ENCODE results near the gene GPR158.

Gene GPR158

DNA sequence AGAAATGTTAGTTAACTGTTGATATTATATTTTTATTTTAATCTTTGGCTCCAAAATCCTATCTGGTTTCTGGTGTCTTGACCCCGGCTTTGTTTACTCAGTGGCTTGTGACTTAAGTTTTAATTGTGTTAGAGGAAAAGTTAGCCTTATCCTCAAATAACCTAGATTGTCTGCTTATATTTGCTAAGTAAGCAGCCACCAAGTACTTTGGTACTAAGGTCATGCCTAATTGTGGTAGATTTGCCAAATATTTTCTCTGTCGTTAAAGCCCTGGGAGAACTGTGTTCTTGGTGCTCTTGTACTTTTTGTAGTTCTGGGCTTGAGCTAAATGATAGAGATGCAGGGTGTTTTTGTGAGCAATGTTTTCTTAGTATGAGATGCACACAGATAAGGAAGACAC is 34.8 kb downstream of the GPR158 start:
- no peak for DNase-seq

DNA sequence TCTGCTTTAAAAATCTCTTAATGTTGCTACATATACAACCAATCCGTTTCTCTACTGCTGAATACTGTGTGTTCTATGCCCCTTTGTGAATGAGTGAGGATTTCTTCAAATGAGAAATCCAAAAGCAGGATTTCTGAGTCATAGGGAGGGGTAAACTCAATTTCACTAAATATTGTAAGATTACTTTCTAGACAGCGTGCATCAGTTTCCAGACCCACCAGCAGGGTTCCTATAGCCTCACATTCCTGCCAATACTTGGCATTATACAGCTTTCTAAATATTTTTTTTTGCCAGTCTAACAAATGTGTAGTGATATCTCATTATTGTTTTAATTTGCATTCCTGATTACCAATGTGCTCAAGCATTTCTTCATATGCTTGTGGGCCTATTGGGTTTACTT is 35.5 kb downstream of the GPR158 start:
- DNase-seq: no peak

DNA sequence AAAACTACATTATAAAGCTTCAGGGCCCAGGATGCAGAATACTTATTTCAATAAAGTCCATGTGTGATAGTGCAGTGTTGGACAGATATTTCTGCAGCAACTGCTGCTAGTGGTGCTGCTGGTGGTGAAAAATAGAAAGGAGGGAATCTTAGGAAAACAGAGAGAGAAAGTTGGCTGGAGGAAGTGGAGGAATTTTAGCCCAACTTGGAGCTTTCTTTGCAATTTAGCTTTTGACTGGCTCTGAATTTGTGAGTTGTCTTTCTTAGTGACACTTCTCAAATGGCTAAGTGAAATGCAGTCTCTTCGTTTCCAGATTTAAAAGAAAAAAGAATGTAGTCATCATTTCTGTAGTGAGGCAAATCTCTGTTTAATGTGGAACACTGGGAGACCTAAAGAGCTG is 45.4 kb downstream of the GPR158 start:
- no peak for DNase-seq

DNA sequence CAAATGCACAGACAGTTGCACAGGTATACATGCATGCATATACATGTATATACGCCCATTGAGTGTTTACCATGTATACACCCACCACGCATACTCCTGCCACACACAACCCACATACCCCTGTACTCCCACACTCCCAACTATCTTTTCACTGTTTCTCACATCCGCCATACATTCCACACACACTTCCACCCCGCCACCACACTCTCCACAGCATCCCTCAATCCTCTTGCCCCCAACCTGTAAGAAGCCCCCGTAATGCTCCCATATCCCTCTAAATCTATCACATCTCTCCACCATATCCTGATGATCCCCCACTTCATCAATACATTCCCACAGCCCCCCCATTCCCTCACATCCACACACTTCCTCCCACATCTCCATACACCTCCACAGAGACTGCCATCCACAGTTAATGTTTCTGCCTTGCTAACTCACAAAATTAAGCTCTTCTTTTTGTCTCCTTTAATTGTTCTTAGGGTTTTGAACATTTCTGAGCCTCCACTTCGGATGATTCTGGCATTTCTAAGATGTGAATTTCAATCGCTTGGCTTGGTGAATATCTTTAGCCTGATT is 47.4 kb downstream of the GPR158 start:
- no peak for DNase-seq

DNA sequence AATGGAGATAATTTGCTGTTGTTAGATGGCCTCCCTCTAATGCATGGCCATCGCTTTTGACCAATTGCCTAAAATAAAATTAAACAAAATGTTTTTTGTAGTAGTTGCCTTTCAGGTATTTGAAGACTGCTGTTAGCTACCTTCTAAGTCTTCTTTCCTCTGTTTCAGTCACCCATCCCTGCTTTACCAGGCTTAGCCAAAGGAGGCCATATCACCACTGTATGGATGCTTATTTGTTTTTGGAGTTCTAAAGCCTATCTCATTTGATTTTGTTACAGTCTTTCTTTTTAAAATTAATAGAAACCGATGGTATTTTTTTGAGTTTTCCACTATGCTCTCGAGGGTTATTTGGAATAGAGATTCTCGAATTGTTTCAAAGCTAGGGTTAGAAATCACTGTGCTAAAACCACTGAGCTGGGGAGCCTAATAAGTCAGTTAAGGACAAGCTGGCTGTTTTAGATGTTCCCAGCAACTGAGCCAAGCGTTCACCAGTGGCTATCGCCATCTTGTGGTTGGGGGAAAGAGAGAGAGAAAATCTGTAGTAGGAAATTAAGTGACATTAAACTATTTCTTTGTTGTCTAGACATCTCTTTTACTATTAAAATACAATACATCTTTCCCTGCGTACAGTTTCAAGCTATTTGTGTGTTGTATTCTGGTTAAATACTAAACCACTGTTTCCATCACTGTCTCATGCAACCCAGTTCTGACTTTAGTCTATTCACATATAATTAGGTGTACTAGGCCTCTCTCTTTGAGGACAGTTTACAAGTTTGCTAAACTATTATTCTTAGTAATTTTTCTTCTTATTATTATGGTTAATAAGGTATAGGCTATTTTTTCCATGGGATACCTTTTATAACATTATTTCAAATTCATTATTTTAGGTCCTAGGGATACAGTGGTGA is 52.2 kb downstream of the GPR158 start:
- DNase-seq: no peak

DNA sequence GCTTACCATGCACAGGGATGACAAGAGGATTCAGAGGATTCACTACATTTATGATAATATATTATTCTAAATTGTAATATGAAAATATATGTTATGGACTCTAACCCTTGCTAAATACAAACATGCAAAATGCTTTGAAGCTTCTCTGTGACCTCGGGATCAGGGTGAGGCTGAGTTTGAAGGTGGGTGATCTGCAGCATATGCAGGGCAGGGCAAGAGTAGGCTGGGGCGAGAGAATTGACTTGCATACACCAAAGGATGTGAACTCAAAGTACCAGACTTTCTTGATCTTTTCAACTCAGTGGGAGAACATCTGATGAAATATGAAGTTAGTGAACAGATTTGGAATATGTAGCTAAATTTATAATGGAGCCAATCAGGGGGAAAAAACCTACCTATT is 57.0 kb downstream of the GPR158 start:
- no peak for DNase-seq

DNA sequence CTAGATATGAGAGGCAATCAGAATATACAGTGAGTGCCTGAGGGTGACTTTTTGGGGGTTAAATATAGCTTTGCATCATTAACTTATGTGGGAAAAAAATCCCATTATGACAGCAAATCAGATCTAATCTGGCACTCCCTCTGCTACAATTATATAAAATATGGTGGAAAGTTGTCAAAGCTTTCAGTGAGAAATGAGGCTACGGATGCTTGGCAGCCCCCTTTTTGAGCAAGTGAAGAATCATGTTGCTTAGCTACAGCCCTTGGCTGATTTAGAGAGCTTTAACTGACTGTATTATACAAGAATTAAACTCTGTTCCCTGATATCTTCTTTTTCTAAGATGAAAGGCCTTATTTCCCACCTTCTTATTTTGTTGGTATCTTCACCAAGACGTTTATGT is 57.4 kb downstream of the GPR158 start:
- DNase-seq: no peak

DNA sequence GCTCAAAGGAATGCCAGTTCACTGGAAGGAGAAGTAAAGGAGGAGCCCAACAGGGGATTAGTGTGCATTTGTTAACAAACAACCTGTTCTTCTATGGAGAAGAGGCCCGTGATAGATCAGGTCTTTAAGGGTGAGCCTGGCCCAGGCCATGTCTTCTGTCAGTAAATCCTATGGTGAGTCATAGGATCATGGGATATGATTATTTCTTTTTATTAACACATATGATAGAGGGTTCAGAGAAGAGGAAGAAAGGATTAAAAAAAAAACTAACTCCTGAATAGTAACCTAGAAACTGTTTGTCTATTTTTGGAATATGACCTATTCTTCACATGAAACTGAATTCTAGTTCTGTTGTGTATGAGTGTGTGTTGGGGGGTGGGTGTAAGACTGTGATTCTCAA is 70.4 kb downstream of the GPR158 start:
- DNase-seq: no peak

DNA sequence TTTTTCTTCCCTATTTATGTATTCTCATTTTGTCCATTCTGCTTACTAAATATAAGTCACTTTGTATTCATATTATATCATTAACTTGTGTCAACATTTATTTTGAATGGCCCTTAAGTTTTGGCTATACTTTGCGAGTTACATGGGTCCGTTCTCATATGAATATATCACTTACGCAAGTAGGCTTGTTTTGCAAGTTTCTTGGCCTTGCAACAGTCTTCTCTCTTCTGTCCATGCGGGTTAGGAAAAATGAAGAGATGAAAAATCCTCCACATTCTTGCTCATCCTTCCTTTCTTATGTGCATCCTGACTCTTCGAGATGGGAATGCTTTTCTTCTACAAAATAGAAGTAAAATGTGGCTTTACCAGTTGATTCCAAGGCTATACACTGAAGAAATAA is 82.8 kb downstream of the GPR158 start:
- no peak for DNase-seq

DNA sequence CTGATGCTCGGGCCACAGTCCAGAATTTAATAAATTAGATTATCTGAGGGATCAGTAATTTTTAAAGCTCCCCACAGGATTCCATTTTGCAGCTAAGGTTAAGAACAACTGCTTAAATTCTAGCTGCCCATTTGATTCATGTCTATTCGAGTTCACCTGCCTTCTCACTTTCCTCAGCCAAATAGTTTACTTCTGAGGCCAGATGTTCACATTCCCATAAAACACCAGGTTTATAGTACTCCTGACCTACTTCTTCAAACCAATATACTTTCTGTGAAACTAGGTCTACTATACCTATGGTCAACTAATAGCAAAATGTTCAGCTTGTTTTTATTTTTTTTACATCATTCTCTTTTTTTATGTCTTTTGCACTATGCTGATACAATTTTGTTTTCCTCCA is 86.3 kb downstream of the GPR158 start:
- no peak for DNase-seq

DNA sequence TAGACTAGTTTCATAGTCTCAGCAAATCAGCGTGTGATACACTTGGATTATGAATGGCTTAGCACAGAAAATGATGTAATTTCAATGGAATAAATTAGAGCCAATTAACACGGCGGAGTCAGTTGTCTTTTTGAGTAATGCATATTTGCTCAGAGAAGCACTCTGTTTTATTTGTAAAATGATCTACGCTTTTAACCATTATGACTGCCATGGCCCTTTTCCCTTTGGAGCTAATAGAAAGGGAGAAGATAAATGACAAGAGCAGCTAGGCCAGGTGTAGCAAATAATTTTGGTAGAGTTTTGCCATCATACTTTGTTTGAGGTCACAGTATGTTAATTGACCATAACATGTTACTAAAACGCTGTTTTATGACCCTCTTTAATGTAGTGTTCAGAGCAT is 86.8 kb downstream of the GPR158 start:
- DNase-seq: no peak

DNA sequence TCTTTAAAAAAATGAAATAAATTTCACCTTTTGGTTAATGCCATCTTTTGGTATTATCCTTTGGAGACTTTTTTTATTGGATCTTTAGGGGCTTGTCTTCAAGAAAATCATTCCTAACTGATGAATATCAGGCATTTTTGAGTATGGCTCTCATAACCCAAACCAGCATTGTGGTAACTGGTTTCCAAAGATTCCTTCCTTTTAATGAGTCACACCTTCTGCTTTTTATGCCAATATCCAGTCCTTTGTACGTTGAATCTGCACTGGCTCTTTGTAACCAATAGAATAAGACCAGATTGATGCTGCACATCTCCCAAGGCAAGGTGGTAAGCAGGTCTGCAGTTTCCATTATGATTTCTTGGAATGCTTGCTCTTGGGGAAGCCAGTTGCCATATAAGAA is 89.1 kb downstream of the GPR158 start:
- DNase-seq: no peak

DNA sequence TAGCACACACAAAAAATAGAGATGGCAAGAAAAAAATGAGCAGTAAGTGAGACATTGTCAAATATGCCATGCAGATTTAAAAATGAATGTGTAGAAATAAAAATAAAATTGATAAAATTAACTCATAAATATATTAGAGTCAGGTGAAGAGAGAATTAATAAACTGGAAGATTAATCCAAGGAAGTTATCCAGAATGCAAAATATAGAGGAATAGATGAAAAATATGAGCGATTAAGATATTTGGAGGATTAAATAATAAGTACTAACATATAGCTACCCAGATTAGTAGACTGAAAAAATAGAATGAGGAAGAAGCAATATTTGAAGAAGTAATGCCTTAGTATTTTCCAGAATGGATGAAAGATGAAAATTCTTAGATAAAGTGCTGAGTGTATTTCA is 103.4 kb downstream of the GPR158 start:
- no peak for DNase-seq

DNA sequence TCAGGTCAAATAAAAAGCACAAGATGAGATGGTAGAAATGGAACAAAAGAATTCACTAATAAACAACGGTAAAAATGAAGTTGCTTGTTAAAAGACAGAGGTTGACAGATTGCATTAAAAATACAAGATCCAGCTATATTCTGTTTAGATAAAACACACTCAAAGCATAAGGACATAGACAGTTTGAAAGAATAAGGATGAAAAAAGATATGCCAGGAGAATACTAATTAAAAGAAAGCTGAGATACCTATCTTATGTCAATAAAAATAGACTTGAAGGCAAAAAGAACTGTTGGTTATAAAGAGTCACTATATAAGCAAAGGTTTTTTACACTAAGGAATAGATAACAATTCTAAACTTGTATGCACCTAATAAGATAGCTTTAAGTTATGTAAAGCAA is 105.3 kb downstream of the GPR158 start:
- DNase-seq: no peak

DNA sequence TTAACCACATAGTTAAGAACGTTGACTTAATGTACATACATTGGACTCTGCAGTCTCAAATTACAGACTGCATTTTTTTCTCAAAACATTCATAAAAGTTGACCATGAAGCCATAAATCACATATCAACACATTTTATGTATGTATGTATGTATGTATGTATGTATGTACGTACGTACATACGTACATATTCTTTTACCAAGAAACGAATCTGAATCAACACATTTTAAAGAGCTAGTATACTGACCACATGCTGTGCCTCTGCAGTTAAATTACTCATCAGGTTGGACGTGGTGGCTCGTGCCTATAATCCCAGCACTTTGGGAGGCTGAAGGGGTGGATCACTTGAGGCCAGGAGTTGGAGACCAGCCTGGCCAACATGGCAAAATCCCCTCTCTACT is 105.8 kb downstream of the GPR158 start:
- DNase-seq: no peak

DNA sequence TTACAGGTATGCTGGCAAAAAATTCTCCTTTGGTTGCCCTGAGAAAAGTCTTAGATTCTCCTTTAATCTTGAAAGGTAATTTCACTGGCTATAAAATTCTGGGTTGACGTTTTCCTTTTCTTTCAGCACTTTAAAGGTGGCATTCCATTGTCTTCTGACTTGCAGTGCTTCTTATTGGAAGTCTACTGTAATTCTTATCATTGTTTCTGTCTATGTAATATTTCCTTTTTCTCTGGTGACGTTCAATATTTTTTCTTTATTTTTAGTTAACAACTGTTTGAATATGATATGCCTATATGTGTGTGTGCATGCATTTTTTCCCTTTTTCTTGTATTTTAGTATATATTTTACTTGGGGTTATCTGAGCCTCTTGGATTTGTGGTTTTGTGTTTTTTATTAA is 111.0 kb downstream of the GPR158 start:
- no peak for DNase-seq

DNA sequence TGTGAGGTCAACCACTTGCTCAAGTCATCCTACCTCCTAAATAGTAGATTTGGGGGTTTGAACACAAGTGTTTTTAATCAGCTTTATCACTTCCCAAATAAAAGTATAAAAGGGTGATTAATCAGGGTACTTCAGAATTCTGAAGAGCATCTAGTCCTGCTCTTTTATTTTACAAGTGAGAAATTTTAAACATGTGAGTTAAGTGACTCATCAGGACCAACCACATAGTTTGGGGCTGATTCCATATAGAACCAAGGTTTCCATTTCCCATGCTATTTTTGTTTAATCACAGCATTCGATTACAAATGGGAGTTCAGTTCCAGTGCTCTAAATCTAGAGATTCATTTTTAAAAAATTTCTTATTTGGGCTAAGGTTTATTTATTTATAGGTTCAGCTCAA is 113.4 kb downstream of the GPR158 start:
- DNase-seq: no peak

DNA sequence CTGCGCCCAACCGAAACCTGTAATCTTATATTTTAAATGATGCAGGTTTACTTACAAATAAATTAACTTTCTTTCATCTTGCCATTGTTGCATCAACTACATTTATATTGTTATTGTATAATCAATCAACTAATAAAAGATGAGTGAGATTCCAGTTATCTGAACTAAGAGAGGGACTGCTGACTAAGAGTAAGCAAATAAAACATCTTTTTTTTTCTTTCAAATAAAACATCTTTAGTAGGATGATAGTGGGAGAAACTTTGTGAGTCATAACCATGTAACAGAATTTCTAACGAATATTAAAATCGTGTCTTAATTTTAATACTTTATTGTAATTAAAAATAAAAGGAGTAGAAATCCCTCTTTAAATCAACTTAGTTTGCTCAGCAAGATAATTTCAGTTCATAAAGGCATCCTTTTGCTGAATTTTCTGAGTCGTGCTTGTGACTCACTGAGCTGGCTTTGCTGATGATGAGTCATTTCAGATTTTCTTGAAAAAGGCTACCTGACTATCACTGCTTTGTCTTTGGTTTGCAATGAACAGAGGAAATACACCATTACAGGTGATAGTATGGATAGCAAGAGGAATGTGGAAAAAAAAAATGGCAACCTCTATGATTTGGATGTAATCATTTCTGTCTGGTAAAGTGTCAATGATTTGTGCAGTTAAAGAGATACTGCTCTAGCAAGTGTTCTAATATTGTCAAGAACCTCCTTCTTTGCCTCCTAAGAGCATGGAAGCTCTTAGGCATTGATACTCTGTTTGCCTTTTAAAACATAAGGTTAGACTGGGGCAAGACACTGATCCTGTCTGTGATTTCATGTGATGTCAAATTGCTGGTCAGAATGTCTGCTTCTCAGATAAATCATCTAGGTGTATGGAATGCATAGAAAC is 119.5 kb downstream of the GPR158 start:
- DNase-seq: no peak

DNA sequence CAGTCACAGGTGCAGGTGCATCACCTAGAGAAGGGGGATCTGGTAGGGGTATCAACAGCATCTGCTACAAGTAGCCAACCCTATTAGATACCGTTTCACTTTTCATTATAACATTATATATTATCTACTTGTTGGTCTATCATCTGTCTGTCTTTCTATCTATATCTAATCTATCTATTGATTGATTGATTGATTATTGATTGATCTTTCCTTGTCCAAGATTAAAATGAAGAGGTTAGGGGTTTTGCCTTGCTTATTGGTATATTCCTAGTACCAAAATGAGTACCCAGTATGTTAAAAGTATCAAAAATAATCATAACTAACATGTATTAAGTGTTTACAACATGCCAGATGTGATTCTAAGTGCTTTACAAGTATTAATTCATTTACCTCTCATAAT is 121.5 kb downstream of the GPR158 start:
- DNase-seq: no peak

DNA sequence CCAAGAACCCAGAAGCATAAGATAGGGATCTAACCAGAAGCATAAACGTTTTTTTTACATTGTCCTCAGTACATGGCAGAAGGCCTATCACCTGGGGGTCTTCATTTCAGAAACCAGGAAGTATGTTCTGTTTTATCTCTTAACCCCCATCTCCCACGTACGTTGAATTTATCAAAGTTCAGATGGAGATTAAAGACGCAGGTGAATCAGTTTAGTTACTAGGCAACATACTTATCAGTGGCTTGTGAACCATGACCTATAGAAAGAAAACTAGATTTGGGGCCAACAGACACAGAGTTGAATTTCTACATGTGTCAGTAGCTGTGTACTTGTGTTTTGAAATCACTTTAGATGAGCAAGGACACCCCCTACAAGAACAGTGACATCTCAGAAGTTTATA is 122.7 kb downstream of the GPR158 start:
- DNase-seq: no peak

DNA sequence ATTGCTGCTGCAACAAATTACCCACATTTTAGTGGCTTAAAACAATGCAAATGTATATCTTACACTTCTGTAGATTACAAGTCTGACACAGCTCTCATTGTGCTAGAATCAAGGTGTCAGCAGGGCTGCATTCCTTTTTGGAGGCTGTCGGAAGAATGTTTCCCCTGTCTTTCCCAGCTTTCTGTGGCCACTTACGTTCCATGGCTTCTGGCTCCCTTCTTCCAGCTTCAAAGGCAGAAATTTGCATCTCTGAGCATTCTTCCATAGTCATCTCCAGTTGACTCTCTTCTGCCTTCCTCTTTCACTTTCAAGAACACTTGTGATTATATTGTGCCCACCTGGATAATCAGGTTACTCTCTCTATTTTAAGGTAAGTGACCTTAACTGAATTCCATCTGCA is 125.3 kb downstream of the GPR158 start:
- DNase-seq: no peak

DNA sequence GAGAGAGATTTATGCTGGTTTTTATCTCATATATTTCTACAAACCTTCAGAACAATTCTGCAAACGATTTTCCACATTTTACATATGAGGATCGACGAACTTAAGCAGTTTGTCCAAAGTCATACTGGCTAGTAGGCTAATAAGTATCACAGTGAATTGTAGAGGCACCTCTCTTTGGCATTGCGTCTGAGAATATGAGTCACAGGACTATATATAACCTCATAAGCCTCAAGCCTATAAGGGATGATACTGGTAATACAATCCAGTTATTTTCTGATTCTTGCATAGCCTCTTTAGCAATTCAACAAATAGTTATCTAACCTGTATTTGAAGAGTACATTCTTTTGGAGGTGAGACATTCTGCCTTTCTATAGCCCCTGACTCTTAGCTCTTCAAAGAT is 129.8 kb downstream of the GPR158 start:
- no peak for DNase-seq

DNA sequence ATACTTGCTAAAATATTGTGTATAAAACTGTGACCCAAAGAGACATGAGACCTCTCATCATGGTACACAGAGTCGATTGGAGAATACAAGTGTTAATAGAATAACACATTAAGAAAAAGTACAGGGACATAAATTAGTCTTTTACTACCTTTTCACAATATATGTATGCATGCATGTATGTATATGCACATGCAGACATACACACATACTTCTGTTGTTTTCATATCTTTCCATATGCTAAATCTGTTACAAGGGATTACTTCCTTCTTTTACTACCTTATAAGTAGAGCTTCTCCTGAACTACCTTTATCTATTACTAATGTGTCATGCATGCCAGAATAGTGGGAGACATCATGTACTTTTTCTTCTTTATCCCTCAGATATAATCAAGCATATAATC is 131.6 kb downstream of the GPR158 start:
- DNase-seq: no peak

DNA sequence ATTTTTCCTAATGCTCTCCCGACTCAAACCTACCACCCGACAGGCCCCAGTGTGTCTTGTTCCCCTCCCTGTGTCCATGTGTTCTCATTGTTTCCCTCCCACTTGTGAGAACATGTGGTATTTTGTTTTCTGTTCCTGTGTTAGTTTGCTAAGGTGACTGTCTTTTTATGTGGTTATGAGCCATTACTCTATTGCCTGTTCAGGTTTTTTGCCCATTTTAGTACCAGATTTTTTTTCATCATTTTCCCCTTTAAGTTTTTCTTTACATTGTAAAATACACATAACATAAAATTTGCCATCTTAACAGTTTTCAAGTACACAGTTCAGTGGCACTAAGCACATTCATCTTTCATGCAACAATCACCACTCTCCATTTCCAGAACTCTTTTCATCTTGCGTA is 133.5 kb downstream of the GPR158 start:
- DNase-seq: no peak

All from cortex of kidney (tissue), 1 donor.